Measurements from ENCODE around the gene TMPRSS6. TPM values are rescaled to one million over a fixed set of nuclear protein-coding genes. Genes with fewer than 3 reads are reported as not detected.

TMPRSS6 gene
- total and polyA plus RNA-seq, 2 of the 8 experiments (the other 6 are each of a cell fraction or from before 2014, with no cell fraction given): 0.02 TPM; not detected in 1

DNA sequence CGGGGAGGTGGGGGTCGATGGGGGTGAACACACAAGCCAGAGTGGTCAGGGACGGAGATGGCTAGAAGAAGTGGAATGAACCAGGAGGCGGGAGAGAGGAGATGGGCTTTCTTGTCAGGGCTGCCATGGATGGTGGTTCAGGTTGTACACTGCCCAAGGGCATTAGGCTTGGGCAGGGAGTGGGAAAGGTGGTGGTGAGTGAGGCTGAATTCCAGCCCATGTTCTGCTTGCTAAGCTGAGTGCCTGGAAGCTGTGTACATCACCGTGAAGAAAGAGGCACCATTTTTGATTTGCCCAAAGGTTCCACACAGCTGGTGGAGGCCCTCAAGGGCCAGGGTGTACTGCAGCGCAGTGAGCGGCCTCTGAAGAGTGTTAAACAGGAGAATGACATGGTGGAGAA is 23.3 kb upstream of the TMPRSS6 start (continued):
- TF ChIP-seq, protein P1, sequence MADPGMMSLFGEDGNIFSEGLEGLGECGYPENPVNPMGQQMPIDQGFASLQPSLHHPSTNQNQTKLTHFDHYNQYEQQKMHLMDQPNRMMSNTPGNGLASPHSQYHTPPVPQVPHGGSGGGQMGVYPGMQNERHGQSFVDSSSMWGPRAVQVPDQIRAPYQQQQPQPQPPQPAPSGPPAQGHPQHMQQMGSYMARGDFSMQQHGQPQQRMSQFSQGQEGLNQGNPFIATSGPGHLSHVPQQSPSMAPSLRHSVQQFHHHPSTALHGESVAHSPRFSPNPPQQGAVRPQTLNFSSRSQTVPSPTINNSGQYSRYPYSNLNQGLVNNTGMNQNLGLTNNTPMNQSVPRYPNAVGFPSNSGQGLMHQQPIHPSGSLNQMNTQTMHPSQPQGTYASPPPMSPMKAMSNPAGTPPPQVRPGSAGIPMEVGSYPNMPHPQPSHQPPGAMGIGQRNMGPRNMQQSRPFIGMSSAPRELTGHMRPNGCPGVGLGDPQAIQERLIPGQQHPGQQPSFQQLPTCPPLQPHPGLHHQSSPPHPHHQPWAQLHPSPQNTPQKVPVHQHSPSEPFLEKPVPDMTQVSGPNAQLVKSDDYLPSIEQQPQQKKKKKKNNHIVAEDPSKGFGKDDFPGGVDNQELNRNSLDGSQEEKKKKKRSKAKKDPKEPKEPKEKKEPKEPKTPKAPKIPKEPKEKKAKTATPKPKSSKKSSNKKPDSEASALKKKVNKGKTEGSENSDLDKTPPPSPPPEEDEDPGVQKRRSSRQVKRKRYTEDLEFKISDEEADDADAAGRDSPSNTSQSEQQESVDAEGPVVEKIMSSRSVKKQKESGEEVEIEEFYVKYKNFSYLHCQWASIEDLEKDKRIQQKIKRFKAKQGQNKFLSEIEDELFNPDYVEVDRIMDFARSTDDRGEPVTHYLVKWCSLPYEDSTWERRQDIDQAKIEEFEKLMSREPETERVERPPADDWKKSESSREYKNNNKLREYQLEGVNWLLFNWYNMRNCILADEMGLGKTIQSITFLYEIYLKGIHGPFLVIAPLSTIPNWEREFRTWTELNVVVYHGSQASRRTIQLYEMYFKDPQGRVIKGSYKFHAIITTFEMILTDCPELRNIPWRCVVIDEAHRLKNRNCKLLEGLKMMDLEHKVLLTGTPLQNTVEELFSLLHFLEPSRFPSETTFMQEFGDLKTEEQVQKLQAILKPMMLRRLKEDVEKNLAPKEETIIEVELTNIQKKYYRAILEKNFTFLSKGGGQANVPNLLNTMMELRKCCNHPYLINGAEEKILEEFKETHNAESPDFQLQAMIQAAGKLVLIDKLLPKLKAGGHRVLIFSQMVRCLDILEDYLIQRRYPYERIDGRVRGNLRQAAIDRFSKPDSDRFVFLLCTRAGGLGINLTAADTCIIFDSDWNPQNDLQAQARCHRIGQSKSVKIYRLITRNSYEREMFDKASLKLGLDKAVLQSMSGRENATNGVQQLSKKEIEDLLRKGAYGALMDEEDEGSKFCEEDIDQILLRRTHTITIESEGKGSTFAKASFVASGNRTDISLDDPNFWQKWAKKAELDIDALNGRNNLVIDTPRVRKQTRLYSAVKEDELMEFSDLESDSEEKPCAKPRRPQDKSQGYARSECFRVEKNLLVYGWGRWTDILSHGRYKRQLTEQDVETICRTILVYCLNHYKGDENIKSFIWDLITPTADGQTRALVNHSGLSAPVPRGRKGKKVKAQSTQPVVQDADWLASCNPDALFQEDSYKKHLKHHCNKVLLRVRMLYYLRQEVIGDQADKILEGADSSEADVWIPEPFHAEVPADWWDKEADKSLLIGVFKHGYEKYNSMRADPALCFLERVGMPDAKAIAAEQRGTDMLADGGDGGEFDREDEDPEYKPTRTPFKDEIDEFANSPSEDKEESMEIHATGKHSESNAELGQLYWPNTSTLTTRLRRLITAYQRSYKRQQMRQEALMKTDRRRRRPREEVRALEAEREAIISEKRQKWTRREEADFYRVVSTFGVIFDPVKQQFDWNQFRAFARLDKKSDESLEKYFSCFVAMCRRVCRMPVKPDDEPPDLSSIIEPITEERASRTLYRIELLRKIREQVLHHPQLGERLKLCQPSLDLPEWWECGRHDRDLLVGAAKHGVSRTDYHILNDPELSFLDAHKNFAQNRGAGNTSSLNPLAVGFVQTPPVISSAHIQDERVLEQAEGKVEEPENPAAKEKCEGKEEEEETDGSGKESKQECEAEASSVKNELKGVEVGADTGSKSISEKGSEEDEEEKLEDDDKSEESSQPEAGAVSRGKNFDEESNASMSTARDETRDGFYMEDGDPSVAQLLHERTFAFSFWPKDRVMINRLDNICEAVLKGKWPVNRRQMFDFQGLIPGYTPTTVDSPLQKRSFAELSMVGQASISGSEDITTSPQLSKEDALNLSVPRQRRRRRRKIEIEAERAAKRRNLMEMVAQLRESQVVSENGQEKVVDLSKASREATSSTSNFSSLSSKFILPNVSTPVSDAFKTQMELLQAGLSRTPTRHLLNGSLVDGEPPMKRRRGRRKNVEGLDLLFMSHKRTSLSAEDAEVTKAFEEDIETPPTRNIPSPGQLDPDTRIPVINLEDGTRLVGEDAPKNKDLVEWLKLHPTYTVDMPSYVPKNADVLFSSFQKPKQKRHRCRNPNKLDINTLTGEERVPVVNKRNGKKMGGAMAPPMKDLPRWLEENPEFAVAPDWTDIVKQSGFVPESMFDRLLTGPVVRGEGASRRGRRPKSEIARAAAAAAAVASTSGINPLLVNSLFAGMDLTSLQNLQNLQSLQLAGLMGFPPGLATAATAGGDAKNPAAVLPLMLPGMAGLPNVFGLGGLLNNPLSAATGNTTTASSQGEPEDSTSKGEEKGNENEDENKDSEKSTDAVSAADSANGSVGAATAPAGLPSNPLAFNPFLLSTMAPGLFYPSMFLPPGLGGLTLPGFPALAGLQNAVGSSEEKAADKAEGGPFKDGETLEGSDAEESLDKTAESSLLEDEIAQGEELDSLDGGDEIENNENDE (IDR thresholded peaks at IDR 0.05; ENCODE audit: insufficient replicate concordance, low read length): no peak
- TF ChIP-seq SP4 (IDR thresholded peaks at IDR 0.05; ENCODE audit: low read length): no peak
- no peak for TF ChIP-seq ASH2L (IDR thresholded peaks at IDR 0.05; ENCODE audit: low read length)
